C4-2B (cell line): ENCODE results near the gene COBL.

ENCODE experiments used
- H3K27ac ChIP-seq: fragments of 450-650 bp; 2 replicates; pipeline ENCODE4 v1.5.1; 2017
- CTCF ChIP-seq: fragments of 450-650 bp; conservative IDR thresholded peaks from 2 replicates; pipeline ENCODE4 v1.5.1; 2017; ENCODE audit warnings: mild to moderate bottlenecking
- ZFX ChIP-seq: fragments of 450-650 bp; IDR thresholded peaks from 2 replicates; pipeline ENCODE4 v1.6.1; 2017

The COBL gene

DNA sequence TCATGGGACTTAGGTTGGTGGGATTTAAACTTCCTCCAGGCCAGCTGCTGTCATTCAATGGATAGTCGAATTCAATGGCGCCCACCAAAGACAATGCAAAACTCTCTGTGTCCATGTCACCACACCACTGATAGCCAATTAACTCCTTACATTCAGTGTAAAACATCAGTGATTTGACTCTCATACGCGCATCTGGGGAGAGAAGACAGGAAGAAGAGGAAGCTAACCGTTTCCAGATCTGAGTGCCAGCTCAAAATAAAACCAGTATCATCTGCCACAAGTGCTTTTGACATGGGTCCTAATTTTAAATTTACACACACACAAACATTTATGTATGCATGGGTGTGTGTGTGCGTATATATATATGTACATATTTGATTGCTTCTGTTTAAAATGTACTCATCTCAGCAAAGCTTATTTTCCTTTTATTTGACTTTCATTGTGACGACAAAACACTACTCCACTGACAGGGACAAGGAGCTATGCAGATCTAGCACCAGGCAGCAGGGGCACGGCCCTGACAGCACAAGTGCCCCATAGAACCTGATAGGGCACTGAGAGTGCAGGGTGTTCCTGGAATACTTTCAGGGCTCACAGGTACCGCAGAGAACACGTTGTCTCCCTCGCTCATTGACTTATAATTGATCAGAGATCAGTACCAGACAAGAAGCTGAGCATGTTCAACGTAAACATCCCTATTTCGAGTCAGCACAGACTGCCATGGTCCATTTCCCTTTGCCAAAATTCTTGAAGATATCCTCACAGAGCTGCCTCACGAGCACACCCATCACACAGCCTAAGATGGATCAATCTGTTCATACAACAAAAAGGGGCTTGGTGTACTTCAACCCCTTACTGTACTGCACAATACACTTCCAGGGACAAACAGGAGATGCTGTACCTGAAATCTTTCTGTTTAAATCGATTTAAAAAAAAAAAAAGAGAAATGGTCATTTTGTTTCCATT lies 176.1 kb downstream of the COBL start:
- no peak overlapping the region for H3K27ac ChIP-seq
- TF ChIP-seq ZFX: no peak
- no peak for TF ChIP-seq CTCF

- TF ChIP-seq ZFX: no peak
- TF ChIP-seq CTCF: no peak
- no peak overlapping the region for H3K27ac ChIP-seq
These were observed 176.8 kb downstream of the COBL start for GRCh38 chr7:51139796-51140195.

GRCh38 chr7:51138123-51139085 lies 178.2 kb downstream of the COBL start:
- TF ChIP-seq ZFX: no peak
- TF ChIP-seq CTCF: no peak
- H3K27ac ChIP-seq: no peak overlapping the region

DNA sequence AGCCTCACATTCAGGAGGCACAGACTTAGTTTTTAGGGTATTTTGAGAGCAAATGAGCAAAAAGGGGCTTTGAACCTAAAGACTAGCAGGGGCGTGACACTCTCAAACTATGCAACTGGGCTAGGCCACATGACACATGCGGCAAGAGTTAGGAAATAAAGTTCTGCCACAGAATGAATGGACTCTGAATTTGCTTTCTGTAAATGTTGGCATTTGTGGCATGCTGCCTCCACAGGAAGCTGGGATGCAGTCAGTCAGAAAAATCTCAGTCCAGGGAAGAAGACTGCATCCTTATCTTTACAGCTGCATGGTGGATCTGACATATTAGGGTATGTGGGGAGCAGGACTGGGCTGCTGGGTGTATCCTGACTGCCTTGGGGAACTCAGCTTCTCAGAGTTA lies 181.0 kb downstream of the COBL start:
- no peak for TF ChIP-seq ZFX
- H3K27ac ChIP-seq: no peak overlapping the region

DNA sequence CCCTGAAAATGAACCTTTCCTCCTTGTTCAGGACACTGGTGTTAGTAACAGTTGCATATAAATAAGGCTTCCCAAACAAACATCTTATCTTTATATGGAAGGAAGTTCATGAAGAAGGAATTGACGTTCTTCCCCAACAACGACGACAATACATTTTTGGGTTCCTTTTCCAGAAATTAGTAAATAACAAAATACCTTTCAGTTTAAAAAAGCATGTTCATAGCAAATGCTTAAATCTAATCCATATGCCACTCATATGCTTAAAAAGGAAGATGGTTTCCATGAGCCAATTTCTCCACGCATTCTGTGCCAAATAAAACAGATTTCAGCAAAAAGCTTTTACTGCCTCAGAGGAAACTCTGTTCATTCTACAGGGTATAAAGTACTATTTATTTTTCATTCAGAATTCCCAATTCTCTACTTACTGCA lies 182.6 kb downstream of the COBL start:
- TF ChIP-seq CTCF (no peak), ZFX (no peak)
- no peak overlapping the region for H3K27ac ChIP-seq

GRCh38 chr7:51132661-51133060 lies 183.9 kb downstream of the COBL start:
- no peak for TF ChIP-seq ZFX
- TF ChIP-seq CTCF: no peak
- H3K27ac ChIP-seq: no peak overlapping the region

GRCh38 chr7:51129527-51130472 lies 186.8 kb downstream of the COBL start:
- TF ChIP-seq ZFX (no peak), CTCF (no peak)

More at GRCh38 chr7:51129527-51130472, 186.8 kb downstream of the COBL start:
- H3K27ac ChIP-seq: no peak overlapping the region
